Neural cell (in vitro differentiated cells): Measurements from ENCODE around the gene PPP1R3D.

ENCODE experiments used
- CTCF ChIP-seq: fragments of 450-650 bp; IDR thresholded peaks from 2 replicates; pipeline ENCODE4 v1.5.1; 2014; ENCODE audit warnings: antibody characterized with exemption, mild to moderate bottlenecking, moderate library complexity; ENCODE audit not compliant: poor library complexity, severe bottlenecking
- EP300 ChIP-seq: fragments of 450-650 bp; conservative IDR thresholded peaks from 2 replicates; pipeline ENCODE4 v1.6.1; 2014; ENCODE audit warnings: antibody characterized with exemption, mild to moderate bottlenecking, moderate library complexity; ENCODE audit not compliant: poor library complexity, severe bottlenecking
- SMC3 ChIP-seq: fragments of 450-650 bp; conservative IDR thresholded peaks from 2 replicates; pipeline ENCODE4 v1.6.1; 2014; ENCODE audit warnings: antibody characterized with exemption, mild to moderate bottlenecking, moderate library complexity; ENCODE audit not compliant: poor library complexity

GRCh38 chr20:59912609-59913008, 27.5 kb downstream of the PPP1R3D start:
- no peak for TF ChIP-seq CTCF
- no peak for TF ChIP-seq EP300
- TF ChIP-seq SMC3: no peak
